Lung microvascular endothelial cell (primary cell): ENCODE data around the gene KREMEN2. TPM values are rescaled to one million over a fixed set of nuclear protein-coding genes. Genes with fewer than 3 reads are reported as not detected.

Experiments used
- DNase-seq, 2 donors: peaks; one replicate each; pipeline versions ENCODE4 v3.0.0 to v3.0.0-alpha.2; 2010; ENCODE audit warnings: low read depth in 2 of 2
- total RNA-seq: library from RNA; depleted of rRNA; stranded (reverse); fragments of >200 nt; gene quantifications from 2 replicates; pipeline ENCODE4 v1.2.1, GENCODE V29; 2014

The KREMEN2 gene
- total RNA-seq, 1 donor from 2014 or later: not detected

DNA sequence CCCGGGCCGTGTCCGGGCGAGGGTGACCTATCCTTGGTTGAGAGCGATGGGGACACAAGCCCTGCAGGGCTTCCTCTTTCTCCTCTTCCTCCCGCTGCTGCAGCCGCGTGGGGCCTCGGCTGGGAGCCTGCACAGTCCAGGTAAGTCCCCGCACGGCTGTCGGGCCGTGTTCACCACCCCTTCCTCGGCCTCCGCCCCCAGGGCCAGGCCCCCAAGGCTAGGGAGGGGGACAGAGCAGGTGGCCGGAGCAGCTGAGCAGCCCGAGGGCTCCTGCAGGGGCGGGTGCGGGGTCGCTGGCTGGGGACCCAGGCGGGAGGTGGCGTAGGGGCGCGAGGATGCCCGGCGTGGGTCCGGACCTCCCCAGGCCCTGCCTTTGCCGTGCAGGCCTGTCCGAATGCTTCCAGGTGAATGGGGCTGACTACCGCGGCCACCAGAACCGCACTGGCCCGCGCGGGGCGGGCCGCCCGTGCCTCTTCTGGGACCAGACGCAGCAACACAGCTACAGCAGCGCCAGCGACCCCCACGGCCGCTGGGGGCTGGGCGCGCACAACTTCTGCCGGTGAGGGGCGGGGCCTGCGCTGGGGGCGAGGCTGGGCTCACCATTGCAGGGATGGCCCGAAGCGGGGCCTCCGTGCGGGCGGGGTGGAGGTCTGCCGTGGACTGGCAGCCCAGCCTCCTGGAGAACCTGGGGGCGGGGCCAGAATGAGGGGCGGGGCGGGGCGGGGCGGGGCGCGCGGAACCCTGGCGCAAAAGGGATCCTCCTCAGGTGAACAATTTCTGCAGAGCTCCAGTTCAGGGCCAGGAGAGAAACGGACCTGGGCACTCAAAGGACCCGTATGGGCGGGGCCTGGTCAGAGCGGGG is 631 bp downstream of the KREMEN2 start:
- no peak for DNase-seq

DNA sequence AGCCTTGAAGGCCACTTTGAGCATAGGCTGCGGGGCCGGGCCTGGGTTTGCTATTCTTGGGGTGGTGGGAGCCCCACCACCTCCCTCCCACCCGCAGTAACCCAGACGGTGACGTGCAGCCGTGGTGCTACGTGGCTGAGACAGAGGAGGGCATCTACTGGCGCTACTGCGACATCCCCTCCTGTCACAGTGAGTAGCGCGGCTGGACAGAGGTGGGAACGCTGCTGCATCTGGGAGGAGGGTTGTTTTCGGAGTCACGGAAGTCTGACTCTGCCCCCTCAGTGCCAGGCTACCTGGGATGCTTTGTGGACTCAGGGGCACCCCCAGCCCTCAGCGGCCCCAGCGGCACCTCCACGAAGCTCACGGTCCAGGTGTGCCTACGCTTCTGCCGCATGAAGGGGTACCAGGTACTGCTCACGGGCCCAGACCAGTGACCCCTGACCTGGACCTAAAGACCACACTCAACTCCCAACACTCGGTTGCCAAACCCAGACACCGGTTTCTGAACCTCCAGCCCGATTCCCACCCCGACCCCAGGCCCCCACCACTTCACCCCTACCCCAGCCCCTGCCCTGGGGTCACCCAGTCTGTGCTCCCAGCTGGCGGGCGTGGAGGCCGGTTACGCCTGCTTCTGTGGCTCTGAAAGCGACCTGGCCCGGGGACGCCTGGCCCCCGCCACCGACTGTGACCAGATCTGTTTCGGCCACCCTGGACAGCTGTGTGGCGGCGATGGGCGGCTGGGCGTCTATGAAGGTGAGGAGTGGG is 2.1 kb downstream of the KREMEN2 start:
- no peak for DNase-seq

DNA sequence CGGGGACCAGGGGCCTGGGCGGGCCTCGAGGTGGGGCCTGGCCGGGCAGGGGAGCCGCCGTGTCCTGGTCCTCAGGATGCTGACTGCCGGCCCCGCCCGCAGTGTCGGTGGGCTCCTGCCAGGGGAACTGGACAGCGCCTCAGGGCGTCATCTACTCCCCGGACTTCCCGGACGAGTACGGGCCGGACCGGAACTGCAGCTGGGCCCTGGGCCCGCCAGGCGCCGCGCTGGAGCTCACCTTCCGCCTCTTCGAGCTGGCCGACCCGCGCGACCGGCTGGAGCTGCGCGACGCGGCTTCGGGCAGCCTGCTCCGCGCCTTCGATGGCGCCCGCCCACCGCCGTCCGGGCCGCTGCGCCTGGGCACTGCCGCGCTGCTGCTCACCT is 2.7 kb downstream of the KREMEN2 start:
- DNase-seq: no peak

DNA sequence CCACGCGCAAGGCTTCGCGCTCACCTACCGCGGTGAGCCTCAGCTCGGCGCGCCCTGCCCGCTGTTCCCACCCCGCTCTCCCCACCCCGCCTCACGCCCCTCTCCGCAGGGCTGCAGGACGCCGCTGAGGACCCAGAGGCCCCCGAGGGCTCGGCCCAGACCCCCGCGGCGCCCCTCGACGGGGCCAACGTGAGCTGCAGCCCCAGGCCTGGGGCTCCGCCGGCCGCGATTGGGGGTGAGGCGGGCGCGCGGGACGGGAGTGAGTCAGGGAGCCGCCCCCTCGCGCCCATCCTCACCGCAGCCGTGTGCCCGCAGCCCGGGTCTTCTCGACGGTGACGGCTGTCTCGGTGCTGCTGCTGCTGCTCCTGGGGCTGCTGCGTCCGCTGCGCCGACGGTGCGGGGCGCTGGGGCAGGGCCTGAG is 3.1 kb downstream of the KREMEN2 start:
- DNase-seq: no peak

DNA sequence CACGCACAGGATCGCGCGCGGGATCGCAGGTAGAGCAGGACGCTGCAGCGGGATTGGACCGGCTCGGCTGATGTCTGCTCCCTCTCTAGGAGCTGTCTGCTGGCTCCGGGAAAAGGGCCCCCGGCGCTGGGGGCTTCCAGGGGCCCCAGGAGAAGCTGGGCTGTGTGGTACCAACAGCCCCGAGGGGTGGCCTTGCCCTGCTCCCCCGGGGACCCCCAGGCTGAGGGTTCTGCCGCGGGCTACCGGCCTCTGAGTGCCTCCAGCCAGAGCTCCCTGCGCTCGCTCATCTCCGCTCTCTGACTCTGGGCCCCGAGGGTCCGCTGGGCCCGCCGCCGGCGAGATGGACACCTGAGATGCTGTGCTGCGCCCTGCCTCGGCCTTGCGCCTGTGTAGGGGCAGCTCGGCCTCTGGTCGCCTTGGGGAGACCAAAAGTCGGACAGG is 3.7 kb downstream of the KREMEN2 start:
- DNase-seq: no peak

DNA sequence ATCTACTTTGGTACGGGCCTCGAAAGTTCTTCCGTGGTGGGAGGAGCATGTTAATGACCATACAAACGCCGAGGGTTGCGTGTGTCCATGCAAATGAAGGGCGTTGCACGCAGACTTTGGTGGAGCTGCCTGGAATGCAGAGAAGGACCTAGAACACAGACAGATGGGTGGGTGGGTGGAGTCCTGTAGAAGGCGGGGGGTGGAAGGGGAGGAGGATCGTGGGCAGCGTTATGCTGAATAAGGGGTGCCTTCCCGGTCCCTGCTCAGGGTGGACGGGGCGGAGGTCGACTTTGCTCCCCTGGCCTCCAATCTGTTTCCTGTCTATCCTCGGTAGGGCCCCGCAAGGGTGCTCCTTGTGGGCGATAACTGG is 4.3 kb downstream of the KREMEN2 start:
- DNase-seq: no peak

DNA sequence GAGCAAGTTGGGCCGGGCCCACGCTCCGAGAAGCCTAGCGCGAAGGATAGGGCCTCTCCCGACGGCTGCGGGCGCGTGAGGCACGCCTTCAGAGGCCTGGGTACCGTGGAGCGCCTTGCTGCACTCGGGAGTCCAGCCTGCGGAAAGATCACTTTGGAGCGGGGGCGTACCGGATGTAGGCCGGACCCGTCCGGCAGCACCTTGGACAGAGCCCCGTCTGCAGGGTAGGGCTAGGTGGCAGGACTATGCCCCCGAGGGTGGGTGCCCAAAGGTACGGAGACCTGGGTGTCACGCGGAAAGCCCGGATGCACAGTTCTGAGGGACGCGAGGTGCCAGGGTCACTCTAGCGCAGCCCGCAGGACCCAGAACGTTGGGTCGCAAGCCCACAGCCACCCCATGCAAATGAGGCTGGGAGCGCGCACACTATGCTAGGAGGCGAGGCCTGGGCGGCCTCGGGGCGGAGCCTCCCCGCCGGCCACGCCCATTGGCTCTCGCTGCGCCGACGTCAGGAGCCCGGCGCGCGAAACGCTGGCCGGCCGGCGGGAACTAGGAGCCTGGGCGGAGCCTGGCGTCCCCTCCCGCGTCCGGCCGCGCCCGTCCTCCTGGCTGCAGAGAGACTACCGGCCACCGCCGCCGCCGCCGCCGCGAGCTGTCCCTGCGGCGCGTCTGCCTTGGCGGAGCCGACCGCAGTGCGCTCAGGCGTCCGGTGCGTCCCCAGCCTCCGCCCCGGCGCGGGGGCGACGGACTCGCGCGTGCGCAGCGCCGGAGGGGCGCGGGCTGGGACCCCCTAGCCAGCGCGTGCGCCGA is 4.9 kb downstream of the KREMEN2 start, which contains the start of gene PAQR4:
Gene PAQR4, plus strand, starts transcription at position 611 of the 807 bp plus-strand sequence. CDS start 327 bp downstream, outside the sequence.
- peak; percentile 87 to 91 for DNase-seq

DNA sequence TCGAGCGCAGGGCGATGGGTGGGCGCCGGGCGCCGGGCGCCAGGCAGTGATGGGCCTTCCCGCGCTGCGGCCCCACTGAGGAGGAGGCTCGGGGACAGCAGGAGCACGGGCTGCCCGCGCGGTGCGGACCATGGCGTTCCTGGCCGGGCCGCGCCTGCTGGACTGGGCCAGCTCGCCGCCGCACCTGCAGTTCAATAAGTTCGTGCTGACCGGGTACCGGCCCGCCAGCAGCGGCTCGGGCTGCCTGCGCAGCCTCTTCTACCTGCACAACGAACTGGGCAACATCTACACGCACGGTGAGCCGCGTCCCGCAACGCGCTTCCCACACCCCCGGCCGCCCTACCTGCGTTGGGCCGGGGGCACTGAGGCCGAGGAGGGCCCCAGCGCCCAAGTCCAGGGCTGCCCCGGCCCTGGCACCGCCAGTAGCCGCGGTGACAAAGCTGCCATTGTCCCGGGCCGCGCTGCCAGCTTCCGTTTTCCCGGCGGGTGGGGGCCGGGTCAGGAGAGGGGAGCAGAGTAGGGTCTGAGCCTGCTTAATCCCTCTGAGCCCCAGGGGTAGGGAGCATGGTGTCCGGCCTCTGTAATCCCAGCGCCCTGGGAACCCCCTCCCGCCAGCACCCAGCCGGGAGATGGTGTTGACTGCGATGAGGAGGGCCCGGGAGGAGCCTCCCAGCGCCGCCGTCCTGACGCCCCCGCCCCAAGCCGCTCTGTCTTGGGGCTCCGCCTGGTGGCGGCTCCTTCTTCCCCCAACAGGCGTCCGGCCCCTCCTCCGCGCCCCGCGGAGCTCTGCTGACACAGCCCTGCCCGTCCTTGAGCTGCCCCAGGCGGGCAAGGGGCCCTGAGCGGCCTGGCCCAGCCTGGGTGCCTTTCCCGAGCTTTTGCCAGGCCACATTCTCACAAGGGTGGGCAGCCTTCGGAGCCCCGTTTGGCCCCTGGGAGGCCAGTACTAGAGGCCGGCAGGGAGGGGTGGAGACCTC is 5.8 kb downstream of the KREMEN2 start:
- DNase-seq: peak in 1 of 2 donors; percentile 32

DNA sequence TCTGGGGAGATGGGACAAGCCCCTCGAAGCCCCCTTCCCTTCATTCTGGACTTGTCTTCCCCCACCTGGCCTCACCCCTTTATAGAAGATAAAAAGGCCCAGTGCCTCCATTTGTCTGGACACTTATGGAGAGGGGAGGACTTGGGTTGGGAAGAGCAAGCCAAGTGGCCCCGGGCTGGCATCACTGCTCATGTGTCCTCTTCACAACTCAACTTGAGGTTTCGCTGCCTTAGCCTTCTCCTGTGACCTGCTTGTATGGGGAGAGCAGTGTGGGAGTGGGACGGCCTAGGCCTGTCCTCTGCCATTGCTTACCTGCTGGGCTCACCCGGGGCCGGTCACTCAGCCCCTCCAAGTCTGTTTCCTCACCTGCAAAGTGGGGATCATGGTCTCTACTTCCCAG is 6.5 kb downstream of the KREMEN2 start:
- DNase-seq: no peak

DNA sequence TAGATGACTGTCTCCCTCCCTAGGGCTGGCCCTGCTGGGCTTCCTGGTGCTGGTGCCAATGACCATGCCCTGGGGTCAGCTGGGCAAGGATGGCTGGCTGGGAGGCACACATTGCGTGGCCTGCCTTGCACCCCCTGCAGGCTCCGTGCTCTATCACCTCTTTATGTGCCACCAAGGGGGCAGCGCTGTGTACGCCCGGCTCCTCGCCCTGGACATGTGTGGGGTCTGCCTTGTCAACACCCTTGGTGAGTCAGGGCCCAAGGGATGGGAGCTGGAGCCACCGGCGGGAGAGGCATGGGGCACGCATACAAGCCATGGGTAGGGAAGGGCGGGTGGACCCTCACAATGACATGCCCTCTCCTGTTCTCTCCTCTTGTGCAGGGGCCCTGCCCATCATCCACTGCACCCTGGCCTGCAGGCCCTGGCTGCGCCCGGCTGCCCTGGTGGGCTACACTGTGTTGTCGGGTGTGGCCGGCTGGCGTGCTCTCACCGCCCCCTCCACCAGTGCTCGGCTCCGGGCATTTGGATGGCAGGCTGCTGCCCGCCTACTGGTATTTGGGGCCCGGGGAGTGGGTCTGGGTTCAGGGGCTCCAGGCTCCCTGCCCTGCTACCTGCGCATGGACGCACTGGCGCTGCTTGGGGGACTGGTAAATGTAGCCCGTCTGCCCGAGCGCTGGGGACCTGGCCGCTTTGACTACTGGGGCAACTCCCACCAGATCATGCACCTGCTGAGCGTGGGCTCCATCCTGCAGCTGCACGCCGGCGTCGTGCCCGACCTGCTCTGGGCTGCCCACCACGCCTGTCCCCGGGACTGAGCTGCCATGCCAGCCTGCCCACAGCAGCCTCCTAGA is 7.3 kb downstream of the KREMEN2 start:
- DNase-seq: no peak

DNA sequence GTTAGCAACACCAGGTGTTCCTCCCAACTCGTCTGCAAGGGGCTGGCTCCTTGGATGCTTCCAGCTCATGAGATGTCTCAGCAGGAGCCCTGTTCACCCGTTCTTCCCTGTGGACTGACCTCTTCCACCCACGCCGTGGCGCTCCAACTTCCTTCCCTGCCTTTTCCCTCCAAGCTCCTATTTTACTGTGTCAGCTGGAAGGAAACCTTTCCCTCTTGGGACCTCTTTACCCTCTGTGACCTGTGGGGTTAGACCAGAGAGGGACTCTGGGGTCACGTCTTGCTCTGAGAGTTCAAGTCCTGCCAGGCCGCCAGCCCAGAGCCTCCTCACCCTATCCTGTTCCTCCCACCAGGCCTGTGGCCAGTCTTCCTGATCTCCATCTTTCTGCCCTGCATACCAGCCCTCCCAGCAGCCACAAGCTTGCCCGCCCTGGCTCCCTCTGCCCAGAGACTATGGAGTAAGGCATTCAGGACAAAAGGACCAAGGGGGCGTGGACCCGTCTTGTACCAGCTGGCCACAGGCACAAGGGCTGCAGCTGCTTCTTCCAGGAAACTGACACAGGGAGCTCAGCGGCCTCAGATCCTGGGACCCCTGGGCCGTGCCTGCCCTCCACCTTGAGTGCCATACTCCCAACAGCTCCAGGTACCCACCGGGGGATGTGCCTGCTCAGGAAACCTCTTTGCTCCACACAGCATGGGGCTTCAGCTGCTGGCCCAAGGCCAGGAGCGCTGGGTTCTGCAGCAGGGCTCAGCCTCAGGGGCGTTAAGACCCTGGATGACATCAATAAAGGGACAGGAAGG is 8.1 kb downstream of the KREMEN2 start:
- no peak for DNase-seq

DNA sequence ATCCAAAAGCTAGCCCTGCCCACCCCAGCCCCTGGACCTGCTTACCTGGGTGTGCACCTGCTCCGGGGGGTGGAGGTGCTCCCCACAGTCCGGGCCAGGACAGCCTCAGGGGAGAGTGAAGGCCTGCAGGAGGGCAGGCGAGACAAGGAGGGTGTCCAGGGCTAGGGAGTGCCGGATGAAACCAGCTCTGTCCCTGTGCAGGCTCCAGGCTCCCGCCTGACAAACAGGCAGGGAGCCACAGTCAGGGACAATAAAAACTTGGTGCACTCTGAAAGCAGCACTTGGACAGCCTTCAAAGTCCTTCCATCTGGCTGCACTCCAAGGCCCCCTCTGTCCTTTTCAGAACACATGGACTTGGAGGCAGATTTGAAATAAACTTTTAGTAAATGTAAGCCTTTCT is 9.0 kb downstream of the KREMEN2 start:
- DNase-seq: no peak

DNA sequence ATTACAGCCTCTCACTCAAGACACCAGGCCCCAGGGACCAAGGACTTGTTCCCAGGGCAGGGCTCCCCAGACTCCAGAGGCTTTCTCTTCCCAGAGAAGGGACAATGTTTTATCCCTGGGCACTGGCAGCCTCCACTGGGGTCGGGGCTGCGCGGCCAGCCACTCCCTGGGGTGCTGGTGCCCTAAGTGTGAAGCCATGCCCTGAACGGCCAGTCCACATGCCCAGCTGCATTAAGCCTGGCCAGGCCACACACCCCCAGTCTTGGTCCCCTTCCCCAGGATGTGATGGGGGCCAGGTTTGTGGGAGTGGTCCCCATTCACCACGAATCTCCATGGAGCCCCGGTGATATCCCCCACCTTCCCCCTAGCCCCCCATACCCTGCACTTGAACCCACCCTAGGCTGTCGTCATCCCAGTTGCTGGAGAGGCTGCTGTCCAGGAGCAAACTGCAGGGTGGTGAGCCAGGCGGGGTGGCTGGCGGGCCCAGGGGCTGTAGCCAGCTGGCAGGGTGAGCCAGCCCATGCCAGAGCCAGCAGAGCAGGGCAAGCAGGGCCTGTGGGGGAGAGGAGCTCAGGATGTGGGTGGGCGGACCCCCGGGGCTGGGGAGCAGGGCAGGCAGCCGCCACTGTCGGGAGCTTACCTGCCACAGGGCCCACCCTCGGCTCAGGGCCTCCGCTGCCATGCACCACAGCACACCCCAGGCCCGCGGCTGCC is 9.7 kb downstream of the KREMEN2 start:
- DNase-seq: no peak

DNA sequence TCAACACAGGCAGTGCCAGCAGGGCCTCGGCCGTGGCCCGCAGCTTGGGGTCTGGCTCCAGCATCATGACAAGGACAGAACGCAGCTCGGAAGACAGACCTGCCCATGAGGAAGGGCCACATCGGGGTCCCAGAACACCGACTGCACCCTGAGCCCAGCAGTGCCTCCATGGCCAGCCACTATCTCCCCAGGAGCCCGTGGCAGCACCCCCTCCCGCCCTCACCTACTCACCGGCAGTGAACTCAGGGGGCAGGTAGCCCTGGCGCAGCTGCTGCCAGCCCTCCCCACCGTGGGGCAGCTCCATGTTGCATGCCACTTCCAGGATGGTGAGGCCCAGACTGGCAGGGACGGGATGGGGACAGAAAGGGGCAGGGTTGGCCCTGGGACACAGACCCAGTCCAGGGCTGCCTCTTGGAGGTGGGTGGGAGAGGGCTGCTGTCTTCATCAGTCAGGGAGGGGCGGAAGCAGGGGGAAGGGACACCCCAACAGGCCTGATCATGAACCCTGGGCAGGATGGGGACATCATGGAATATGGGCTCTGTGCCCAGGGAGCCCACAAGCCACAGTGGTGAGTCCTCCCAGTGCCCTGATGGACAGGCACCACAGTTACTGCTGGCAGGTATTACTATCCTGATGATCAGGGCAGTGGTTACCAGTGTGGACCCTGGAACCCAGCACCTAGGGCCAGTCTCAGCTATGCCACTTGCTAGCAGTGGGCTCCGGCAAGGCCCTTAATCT is 10.4 kb downstream of the KREMEN2 start:
- no peak for DNase-seq

DNA sequence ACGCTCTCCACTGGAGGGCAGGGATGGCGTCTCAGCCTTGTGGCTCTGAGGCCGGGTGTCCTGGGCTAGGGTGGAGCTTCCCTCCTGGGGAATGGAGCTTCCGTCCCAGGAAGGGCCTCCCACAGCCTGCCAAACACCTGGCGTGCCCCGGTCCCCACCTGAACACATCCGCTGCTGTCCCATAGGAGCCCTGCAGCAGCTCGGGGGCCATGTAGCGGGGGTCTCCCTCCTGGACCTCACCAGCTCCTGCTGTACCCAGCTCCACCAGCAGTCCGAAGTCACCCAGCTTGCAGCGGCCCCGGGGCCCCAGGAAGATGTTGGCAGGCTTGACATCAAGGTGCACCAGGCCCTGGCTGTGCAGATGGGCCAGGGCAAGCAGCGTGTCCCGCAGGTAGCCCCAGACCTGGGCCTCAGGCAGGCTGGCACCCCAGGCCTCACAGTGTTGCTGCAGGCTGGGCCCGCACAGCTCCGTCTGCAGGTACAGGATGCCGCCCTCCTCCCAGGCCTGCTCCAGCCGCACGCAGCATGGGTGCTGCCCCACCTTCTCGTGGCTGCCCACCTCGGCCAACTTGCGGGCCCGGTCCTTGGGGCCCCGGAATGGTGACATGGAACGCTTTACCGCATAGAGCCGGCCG is 11.2 kb downstream of the KREMEN2 start:
- DNase-seq: no peak

DNA sequence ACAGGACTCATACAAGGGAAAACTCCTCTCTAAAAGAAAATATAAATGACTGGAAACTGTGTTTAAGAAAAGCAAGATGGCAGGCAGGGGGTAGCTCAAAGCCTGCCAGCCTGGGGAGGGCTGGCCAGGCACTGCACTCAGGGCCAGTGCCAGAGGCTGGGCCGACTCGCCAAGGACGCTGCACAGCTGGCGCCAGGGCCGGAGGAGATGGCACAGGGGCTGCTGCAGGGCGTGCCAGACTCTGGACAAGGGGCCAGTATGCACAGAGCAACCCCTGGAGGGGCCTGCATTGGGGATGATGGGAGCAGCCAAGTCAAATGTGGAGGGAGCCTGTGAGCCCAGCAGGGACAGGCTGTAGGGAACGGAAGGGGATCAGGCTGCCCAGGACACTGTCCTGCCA is 12.1 kb downstream of the KREMEN2 start:
- no peak for DNase-seq

DNA sequence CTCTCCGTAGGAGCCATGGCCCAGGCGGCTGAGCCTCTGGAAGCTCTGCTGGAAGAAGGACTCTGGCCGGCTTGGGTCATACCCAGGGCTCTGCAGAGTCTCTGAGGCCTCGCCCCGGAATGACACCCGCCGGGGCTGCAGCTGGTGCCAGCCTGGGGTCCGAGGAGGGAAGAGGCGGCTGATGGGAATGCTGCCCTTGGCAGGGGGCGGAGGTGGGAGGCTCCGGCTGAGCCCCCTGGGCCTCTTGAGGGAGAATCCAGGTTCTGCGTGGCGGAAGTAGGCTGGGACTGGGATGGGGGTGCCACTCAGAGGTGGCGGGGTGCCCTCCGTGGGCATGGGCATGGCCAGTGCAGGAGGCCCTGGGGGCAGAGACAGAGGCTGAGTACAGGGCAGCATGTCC is 12.6 kb downstream of the KREMEN2 start:
- no peak for DNase-seq
